ENCODE measurements around the gene SNX24. TPM values are rescaled to one million over a fixed set of nuclear protein-coding genes. Genes with fewer than 3 reads are reported as not detected.
"Not testable (repeated sequence)": the region's sequence is repeated elsewhere in the genome, so short reads cannot be mapped to it uniquely, and the experiment has no call there.

Gene SNX24
- total RNA-seq, 1 donor from 2014 or later: 8.5 TPM

DNA sequence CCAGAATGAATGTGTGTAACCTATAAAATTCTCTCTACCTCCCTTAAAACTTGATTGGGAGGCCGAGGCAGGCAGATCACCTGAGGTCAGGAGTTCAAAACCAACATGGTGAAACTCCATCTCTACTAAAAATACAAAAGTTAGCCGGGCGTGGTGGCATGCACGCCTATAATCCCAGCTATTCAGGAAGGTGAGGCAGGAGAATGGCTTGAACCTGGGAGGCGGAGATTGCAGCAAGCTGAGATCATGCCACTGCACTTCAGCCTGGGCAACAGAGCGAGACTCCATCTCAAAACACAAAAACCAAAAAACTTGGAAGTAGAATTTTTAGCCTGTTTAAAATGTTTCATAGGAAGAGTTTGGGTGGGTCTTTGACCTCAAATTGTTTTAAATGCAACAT, 122.6 kb downstream of the SNX24 start:
- not testable (repeated sequence) for DNase-seq

DNA sequence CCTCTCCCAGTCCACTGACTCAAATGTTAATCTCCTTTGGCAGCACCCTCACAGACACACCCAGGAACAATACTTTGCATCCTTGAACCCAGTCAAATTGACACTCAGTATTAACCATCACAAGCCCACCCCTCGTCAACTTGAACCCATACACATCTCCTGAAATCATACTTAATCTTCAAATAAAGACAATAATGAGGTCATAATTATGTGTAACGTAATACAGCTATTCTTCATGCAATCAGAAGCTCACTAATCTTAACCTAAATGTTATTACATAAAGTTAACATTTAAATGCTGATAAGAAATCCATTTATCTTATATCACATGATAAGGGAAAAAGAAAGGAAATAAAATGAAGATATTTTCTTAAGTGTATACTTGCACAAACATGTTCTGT, 125.9 kb downstream of the SNX24 start:
- DNase-seq: no peak

DNA sequence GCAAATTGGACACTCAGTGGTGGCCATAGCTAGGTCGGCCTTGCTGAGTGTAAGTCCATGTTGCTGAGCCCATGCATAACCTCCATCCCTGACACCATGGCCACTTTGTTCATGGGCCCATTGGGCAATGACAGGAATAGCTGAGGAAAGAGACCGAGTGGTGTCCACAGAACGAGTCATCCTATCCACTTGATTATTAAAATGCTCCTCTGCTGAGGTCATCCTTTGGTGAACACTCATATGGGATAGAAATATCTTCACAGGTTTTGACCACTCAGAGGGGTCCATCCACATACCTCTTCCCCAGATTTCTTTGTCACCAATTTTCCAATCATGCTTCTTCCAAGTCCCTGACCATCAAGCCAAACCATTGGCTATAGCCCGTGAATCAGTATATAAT, 127.5 kb downstream of the SNX24 start:
- no peak for DNase-seq

DNA sequence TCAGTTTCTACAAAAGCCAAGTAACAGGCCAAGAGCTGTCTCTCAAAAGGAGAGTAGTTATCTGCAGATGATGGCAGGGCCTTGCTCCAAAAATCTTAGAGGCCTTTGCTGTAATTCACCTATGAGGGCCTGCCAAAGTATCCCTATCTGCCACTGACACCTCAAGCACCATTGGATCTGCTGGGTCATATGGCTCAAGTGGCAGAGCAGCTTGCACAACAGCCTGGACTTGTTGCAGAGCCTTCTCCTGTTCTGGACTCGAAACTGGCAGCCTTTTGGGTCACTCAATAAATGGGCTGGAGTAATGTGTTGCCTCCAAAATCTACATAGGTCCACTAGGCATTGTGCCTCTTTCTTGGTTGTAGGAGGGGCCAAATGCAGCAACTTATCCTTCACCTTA, 128.3 kb downstream of the SNX24 start:
- not testable (repeated sequence) for DNase-seq

DNA sequence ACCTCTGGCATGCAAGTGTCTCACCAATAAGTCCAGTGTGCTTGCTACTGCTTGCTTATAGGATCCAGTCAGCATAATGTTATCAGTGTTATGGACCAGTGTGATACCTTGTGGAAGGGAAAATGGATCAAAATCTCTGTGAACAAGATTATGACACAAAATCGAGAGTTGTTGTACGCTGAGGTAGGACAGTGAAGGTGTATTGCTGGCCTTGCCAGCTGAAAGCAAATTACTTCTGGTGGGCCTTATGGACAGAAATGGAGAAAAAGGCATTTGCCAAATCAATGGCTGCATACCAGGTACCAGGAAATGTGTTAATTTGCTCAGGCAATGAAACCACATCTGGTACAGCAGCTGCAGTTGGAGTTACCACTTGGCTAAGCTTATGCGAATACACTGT, 128.8 kb downstream of the SNX24 start:
- not testable (repeated sequence) for DNase-seq

DNA sequence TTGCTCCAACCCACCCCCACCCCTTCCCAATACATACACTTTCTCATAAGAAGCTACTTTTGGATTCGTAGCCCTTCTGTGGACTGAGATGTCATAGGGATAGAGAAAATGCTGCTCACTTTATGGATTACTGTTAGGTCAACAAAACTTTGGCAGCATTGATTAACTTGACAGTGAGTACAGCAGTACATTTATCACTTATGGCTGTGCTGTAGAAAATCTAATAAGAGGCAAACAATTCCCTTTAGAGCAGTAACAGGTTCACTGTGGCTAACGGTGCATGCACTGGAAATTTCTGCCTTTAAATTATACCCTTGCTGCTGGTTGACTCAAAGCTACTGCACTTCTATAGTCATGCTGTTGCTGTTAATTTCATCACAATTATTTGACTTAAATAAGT, 131.9 kb downstream of the SNX24 start:
- DNase-seq: no peak

DNA sequence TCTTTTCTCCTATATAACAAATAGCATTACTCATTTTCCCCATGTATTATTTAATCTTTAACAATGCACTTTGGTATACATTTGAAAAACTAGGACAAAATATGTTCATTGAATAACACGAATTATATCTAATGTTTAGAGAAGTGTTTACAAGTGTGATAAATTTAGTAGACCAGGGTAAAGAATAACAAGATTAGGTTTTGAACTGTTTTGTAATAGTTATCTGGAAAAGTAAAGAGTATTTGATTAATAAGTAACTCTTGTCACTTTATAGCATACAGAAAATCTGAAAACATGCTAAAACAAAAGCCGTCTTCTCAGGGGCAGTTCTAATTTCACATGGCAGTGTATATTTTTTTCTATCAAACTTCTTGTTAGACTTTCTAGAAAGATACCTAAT, 132.7 kb downstream of the SNX24 start:
- no peak for DNase-seq

DNA sequence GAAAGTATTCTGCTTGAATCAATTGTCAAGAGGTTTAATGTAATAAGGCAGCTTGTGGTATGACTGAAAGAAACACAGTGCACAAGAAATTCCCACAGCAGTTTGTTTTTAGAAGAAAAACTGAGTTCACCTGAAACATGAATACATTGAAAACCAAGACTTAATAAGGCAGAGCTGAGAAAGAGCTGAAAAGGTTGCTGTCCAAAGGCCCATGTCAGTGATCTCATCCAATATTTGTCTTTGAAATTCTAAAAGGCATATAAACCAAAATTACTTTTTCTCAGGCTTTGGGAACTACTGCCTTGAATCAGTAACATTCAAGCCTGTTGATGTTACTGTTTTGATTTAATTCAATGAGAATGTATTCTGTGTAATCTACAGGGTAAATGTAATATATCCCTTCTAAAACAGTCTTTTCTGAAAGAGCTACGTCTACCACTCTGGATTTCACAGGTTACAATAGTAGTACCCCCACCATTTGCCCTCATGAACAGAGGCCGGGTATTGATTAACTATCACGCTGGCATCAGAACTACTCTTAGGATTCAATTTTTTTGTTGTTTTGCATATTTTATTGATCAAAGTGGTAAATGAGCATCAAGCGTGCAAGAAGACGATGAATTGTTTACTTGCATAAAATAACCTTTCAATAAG, 133.4 kb downstream of the SNX24 start:
- DNase-seq: no peak

DNA sequence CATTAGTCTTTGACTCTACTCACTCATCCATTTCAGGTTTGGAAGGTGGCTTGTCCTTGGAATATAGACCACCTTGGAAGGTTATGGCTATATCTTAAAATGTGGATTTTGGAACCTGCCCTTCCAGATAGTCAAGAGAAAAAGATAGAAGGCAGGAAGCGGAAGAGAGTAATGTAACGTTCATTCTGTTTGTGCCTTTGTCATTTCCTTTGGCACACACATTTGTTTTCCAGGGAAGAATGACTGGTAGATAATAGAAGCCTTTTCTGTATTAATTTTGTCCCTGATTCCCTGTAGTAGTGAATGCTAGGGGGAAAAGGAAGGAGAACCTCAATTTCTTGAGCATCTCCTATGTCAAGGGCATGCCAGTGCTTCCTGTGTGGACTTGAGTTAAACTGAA, 136.4 kb downstream of the SNX24 start:
- DNase-seq: peak; percentile 30

DNA sequence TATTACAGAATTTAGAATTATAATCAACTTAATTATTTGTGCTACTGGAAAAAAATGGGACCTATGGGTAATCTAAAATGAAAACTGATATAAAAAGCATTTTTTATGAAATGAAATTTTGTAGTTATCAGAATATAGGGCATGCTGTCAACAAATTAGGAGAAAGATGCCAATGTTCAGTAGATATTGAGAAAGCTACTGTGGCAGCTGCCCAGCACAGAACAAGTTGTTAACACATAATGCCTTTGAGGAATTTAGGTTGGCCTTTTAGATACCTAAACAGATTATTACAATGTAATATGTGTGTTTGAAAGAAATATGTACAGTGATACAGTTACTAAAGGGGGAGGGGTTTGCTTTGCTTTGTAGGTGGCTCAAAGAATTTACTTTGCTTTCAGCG, 137.0 kb downstream of the SNX24 start:
- no peak for DNase-seq

DNA sequence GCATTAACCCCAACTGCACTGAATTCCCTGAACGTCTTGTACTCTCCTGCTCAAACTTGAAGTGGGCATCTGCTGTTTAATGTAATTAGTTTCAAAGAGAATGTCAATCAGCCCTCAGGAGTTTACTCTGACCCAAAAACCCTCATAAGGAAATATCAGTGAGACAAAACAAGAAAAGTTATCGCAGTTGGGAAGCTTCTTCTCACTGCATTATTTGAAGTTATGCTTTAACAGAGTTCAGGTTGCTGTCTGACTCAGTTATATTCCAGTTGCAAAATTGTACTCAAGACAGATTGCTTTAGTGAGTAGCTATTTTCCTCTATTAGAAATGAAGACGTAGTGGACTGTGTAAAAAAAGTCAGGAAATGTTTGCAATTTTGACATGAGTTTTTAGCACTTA, 139.0 kb downstream of the SNX24 start:
- no peak for DNase-seq

DNA sequence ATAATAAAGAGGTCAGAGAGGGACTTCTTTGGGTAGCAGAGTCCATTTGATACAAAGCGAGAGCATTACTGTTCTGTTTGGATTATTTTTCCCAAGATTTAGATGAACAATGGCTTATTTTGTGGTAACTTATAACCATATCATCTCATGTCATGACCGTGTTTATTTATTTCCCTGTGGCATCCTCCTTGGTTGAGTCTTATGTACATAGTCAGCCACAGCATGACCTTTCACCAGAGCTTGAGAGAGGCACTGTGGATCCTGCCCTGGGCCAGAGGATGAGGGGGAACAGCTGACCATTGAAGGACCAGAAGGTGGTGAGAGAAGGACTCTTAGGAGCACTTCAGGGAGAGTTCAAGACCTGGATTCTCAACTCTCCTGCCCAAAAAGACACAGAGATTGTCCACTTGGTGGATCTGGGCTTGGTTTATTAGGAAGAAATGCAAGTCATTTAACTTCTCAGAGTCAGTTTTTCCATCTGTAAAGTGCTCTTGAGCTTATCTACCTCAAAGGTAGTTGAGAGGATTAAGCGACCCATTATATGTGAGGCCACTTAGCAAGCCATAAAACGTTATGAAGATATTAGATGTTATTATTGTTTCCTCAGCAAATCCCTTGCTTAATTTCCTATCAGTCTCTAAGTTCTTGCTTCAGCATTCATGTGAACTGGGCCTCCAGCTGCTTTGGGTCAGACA, 139.7 kb downstream of the SNX24 start:
- no peak for DNase-seq

DNA sequence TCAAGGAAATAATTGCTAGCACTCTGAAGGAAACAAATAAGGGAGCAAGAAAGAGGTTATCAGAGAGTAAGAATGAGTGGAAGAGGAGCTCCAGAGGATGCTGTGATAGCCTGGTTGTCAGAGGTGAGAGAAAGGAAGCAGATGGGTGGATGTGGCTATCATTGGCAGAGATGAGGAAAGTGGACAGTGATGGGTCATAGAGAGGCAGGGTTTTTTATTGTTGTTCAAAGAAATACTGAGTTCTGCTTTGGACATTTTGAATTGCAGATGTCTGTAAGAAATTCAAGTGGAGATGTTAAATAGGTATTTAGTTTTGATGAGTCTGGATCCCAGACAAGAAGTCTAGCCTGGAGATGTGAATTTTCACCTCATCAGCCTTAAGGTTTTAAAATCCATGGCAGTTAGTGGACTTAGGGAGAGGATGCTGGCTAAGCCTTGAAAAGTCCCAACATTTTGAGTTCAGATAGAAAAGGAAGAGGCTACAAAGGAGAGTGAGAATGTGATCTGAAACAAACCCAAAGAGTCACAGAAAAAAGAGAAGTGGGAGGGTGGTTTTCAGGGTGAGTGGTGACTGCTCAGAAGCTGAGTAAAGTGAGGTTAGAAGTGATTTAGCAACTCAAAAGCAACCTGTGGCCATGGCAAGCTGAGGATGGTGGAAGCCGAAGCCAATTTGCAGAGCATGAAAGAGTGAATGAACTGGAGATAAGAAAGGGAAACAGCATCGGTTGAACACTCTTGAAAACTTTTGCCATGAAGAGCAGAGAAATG, 140.7 kb downstream of the SNX24 start:
- DNase-seq: no peak

DNA sequence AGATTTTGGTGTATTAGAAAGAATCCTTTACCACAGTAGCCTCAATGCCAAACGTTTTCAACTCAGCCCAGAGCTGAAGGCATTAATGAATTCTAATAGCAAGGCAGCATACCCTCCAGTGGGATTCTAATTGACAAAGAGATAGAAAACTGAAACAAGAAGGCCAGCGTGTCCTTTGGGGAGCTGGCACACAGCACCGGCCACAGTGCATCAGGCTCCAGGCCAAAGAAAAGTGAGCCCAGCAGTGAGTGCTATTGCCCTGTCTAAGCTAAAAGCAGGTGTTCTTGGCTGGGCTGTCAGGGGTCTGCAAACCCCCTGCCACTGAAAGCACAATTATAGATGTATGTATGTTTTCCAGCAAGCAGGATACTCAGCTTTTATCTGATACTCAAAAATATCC, 150.7 kb downstream of the SNX24 start:
- DNase-seq: no peak

DNA sequence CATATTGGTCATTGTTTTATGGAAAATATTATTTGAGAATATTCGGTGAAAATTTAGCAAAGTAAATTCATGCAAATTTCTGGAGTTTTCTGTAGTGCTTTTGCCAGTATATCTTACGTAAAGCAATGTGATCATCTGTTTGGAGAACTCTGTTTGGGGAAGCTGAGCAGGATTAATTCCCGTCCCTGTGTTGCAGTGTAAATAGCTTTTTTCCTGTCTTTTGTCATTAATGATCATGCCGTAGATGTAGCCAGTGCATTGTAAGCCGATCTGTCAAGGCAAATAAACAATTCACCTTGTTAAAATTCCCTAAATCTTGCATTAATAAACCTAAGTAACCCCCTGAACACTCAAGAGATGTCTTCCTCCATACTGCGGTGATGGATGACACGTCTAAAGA, 151.9 kb downstream of the SNX24 start:
- DNase-seq: no peak

DNA sequence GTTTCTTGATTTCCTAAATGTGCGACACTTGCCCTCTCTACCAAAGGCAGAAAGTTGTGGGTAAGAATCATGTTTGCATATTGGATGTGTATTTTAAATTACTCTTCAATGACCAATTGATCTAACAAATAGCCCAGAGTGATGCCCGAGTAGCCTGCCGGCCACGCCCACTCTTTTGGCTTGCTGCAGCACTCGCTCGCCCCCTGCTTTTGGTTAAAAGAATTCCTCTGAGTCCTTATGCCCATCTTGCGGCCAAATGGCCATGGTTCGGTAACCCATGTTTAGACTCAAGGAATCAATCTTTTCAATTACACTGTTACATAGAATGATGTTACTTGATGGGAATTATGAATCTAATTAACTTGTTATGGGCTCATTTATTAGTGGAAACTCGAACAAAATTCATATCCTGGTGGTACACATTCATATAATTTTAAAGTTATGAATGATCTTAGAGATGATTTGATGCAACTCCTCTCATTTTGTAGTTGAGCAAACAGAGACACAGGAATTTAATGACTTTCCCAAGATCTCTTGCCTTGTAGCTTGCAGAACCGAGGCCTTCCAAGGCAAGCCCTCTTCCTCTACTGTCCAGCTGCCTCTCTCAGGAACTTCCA, 154.6 kb downstream of the SNX24 start:
- peak; percentile 65 for DNase-seq

DNA sequence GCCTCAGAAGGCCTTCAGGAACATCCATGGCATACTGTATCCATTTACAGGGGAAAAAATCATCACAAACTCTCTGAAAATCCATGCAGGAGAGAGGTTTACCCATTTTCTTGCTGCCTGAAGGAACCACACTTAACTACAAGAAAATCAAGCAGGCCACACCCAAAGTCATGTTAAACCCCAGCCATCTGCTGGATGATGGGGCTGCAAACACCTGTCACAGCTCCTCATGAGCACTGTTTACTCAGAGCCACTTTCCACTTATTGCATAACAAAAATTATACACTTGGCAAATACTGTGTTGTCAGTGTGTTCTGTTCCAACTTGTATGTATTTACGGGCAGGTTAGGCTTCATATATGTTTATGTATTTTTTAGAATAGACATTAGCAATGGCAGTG, 155.3 kb downstream of the SNX24 start:
- DNase-seq: no peak

DNA sequence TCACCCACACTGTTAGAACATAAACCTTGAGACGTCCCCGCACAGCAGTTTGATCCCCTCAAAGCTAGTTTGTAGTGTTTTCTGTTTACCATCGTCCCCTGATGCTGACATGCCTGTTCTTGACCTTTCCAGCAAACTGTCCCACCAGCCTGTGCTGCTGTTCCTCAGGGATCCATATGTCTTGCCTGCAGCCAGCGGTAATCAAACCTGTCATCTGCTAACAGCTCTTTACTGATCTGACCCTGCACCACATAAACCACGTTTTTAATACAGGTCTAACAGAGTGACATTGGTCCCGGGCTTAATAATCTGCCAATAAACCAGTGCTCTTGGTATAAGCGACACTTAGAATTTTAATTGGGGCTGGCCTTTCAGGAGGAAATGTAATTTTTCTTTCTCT, 156.4 kb downstream of the SNX24 start:
- DNase-seq: no peak

DNA sequence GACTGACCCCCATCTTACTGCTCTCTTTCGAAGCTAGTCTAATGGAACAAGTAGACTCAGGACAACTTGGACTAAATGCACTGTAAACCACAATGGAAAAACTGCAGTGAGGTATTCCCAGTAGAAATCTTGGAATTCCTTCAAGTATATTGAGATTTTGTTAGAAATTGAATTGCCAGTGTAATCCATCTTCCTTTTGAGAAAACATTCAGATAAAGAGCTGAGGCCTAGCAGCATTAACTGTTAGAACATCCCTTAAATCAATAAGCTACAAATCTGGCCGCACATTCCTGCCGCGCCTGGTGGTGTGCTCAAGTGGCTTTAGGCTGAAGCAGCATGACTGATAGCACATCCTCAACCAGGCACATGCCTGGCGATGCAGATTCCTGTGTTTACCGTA, 161.8 kb downstream of the SNX24 start:
- no peak for DNase-seq

DNA sequence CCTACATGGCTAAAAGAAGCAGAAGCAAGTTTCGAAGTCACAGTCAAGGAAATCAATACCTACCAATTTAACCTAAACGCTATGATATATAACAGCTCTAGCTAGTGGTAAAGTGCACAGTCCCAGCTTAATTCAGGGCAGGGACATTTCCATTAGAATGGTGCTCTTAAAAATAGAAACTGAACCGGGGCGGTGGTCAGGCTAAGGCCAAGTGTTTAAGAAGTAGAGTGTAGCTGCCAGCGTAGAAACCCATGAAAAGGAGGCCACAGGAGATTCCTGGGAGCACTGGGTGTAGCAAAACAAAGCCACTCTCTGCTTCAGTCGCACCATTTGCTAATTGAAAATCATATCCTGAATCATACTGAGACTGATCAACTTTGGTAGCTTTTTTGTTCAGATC, 162.3 kb downstream of the SNX24 start:
- DNase-seq: no peak

DNA sequence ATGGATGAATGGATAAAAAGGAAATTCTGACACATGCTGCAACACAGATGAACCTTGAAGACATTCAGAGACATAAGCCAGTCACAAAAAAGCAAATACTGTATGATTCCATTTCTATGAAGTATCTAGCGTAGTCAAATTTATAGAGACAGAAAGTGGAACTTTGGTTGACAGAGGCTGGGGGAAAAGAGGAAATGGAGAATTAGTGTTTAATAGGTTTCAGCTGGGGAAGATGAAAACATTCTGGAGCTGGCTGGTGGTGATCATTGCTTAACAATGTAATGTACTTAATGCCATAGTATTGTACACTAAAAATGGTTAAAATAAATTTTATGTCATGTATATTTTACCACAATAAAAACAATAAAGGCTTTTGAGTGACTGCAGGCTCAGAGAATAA, 166.9 kb downstream of the SNX24 start:
- no peak for DNase-seq

DNA sequence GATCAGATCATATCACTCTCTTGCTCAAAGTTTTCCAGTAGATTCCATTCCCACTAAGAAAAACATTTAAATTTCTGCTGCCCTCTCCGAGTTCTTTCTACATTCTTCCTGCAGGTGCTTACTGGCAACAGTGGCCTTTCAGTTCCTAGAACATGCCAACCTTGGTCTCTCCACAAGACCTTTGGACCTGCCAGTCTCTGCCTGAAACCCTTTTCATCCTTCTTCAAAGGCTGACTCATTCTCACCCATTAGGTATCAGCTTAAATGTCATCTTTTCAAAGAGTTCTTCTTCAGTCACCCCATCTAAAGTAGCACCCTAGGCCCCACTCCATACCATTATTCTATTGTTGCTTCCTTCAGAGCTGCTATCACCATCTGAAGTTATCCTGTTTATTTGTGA, 169.3 kb downstream of the SNX24 start:
- no peak for DNase-seq

DNA sequence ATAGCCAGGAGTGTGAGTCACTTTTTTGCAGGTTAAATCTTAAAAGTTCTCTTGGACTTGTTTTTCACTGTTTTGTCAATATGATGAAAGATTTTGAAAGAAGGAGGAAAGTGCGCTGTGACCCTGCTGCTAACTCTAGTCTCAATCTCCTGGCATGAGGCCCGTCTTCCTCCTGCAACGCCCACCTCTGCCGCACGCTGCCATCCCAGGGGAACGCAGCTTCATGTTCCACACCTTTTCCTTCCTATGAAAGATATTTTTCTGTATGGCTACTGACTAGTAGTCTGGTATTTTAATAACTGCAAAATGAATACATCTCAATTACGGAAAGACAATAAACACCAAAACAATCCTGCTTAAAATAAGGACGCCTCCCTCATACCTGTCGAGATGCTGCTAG, 182.8 kb downstream of the SNX24 start:
- DNase-seq: peak; percentile 19

All from dermis blood vessel endothelial cell (primary cell).